Astrocyte (in vitro differentiated cells and primary cell): Measurements from ENCODE around the gene EIF4E. TPM values are rescaled to one million over a fixed set of nuclear protein-coding genes. Genes with fewer than 3 reads are reported as not detected.

Experiments
- DNase-seq: peaks from one replicate; pipeline ENCODE4 v3.0.0-alpha.2; 2010; ENCODE audit warnings: low read depth
- FAIRE-seq: peaks from 2 replicates; lab custom pipeline; 2011; peaks lifted over from hg19 to GRCh38; lab: Jason Lieb, UNC
- H2AFZ ChIP-seq: 2 replicates; pipeline ENCODE4 v1.6.0; 2012; ENCODE audit warnings: low read depth, low read length, inconsistent platforms
- H3K27ac ChIP-seq: 2 replicates; pipeline ENCODE4 v1.5.1; 2011; ENCODE audit warnings: low read depth, low read length, inconsistent platforms
- H3K27me3 ChIP-seq: 2 replicates; pipeline ENCODE4 v1.6.0; 2011; ENCODE audit warnings: low read length, inconsistent platforms; ENCODE audit not compliant: insufficient read depth
- H3K36me3 ChIP-seq: 2 replicates; pipeline ENCODE4 v1.5.1; 2011; ENCODE audit warnings: low read length, inconsistent platforms; ENCODE audit not compliant: insufficient read depth
- H3K4me1 ChIP-seq: 2 replicates; pipeline ENCODE4 v1.5.1; 2011; ENCODE audit warnings: low read length, inconsistent platforms; ENCODE audit not compliant: insufficient read depth
- H3K4me2 ChIP-seq: 2 replicates; pipeline ENCODE4 v1.6.0; 2012; ENCODE audit warnings: low read length, inconsistent platforms
- H3K4me3 ChIP-seq: 2 replicates; pipeline ENCODE4 v1.5.1; 2011; ENCODE audit warnings: low read depth, mild to moderate bottlenecking, low read length, inconsistent platforms; ENCODE audit not compliant: insufficient read depth
- H3K79me2 ChIP-seq: 2 replicates; pipeline ENCODE4 v1.6.0; 2012; ENCODE audit warnings: mild to moderate bottlenecking, low read length, inconsistent platforms; ENCODE audit not compliant: insufficient read depth
- H3K9ac ChIP-seq: 2 replicates; pipeline ENCODE4 v1.6.0; 2012; ENCODE audit warnings: mild to moderate bottlenecking, low read length, inconsistent platforms
- H3K9me3 ChIP-seq: 2 replicates; pipeline ENCODE4 v1.5.1; 2012; ENCODE audit warnings: low read depth, mild to moderate bottlenecking, low read length, inconsistent platforms; ENCODE audit not compliant: insufficient read depth
- H4K20me1 ChIP-seq: 2 replicates; pipeline ENCODE4 v1.6.0; 2012; ENCODE audit warnings: low read length, inconsistent platforms; ENCODE audit not compliant: insufficient read depth
- H3K27ac Mint-ChIP-seq: one replicate; pipeline ENCODE4 v1.8.0; 2021; ENCODE audit warnings: mild to moderate bottlenecking, mixed read lengths; ENCODE audit not compliant: unreplicated experiment
- H3K27me3 Mint-ChIP-seq: one replicate; pipeline ENCODE4 v1.8.0; 2021; ENCODE audit warnings: low read depth, mixed read lengths; ENCODE audit not compliant: unreplicated experiment
- H3K36me3 Mint-ChIP-seq: one replicate; pipeline ENCODE4 v1.8.0; 2021; ENCODE audit warnings: low read depth, mixed read lengths; ENCODE audit not compliant: unreplicated experiment
- H3K4me1 Mint-ChIP-seq: one replicate; pipeline ENCODE4 v1.8.0; 2021; ENCODE audit warnings: low read depth, mixed read lengths; ENCODE audit not compliant: unreplicated experiment
- H3K4me3 Mint-ChIP-seq: one replicate; pipeline ENCODE4 v1.8.0; 2021; ENCODE audit warnings: mild to moderate bottlenecking, moderate library complexity, mixed read lengths; ENCODE audit not compliant: unreplicated experiment
- H3K9me3 Mint-ChIP-seq: one replicate; pipeline ENCODE4 v1.8.0; 2021; ENCODE audit warnings: mild to moderate bottlenecking, mixed read lengths; ENCODE audit not compliant: unreplicated experiment
- CTCF ChIP-seq: IDR thresholded peaks from 2 replicates; pipeline ENCODE4 v1.5.1; 2011; ENCODE audit warnings: low read depth, mild to moderate bottlenecking, inconsistent platforms, low read length, moderate library complexity; ENCODE audit not compliant: insufficient read depth
- EZH2 ChIP-seq: IDR thresholded peaks from 2 replicates; pipeline ENCODE4 v1.6.1; 2012; ENCODE audit warnings: mild to moderate bottlenecking, low read length, inconsistent platforms; ENCODE audit not compliant: insufficient read depth
- total RNA-seq: library from RNA; stranded (reverse); gene quantifications from 2 replicates; pipeline ENCODE4 v1.2.1, GENCODE V29; 2021

EIF4E gene
- total RNA-seq, 1 donor from 2014 or later = 110 TPM

GRCh38 chr4:98899277-98899676 lies 29.7 kb downstream of the EIF4E start:
- H3K9me3 Mint-ChIP-seq = no peaks in the 10 kb centered on the region
- Histone ChIP-seq H2AFZ (no peak overlapping the region), H3K36me3 (peaks cover 23% of the 10 kb centered on the region), H3K9ac (no peak overlapping the region), H3K4me3 (no peak overlapping the region), H3K4me2 (no peak overlapping the region), H3K27me3 (no peaks in the 10 kb centered on the region), H4K20me1 (peaks cover 60% of the 10 kb centered on the region), H3K4me1 (no peaks in the 10 kb centered on the region), H3K27ac (no peak overlapping the region), H3K9me3 (no peaks in the 10 kb centered on the region), H3K79me2 (peaks cover 97% of the 10 kb centered on the region)
- H3K4me3 Mint-ChIP-seq = no peak overlapping the region
- no peak for TF ChIP-seq CTCF
- TF ChIP-seq EZH2 = no peak
- H3K27ac Mint-ChIP-seq = no peak overlapping the region
- no peaks in the 10 kb centered on the region for H3K4me1 Mint-ChIP-seq
- FAIRE-seq = no peak
- peaks cover 28% of the 10 kb centered on the region for H3K36me3 Mint-ChIP-seq
- no peak for DNase-seq
- H3K27me3 Mint-ChIP-seq = no peaks in the 10 kb centered on the region

GRCh38 chr4:98891478-98892337 lies 37.2 kb downstream of the EIF4E start:
- Histone ChIP-seq H4K20me1 (peaks cover 40% of the 10 kb centered on the region), H3K27ac (no peak overlapping the region), H3K27me3 (no peaks in the 10 kb centered on the region), H3K4me1 (no peaks in the 10 kb centered on the region), H3K36me3 (peaks cover 31% of the 10 kb centered on the region), H3K9ac (no peak overlapping the region), H3K4me3 (no peak overlapping the region), H3K79me2 (peaks cover 90% of the 10 kb centered on the region), H3K4me2 (no peak overlapping the region), H2AFZ (no peak overlapping the region), H3K9me3 (no peaks in the 10 kb centered on the region)
- TF ChIP-seq CTCF (no peak), EZH2 (no peak)
- no peak overlapping the region for H3K4me3 Mint-ChIP-seq
- no peaks in the 10 kb centered on the region for H3K9me3 Mint-ChIP-seq
- H3K27me3 Mint-ChIP-seq = no peaks in the 10 kb centered on the region
- H3K4me1 Mint-ChIP-seq = no peaks in the 10 kb centered on the region
- H3K36me3 Mint-ChIP-seq = peaks cover 16% of the 10 kb centered on the region
- FAIRE-seq (no peak), DNase-seq (no peak)
- H3K27ac Mint-ChIP-seq = no peak overlapping the region
